AML-193 (cell line): ENCODE results near the gene HESX1.

Source experiments
- DNase-seq, 2 experiments: peaks; one replicate each; lab custom pipeline; 2025; lab: John Stamatoyannopoulos, UW

HESX1 gene

GRCh38 chr3:57168151-57168550 is 31.6 kb downstream of the HESX1 start:
- DNase-seq, result no peak

GRCh38 chr3:57166660-57167059 is 33.1 kb downstream of the HESX1 start:
- DNase-seq, result no peak

- DNase-seq, result no peak
These were observed 34.1 kb downstream of the HESX1 start for GRCh38 chr3:57165641-57166040.

- DNase-seq, result peak; percentile 25 to 30
These were observed 34.9 kb downstream of the HESX1 start, which contains the start of gene IL17RD for GRCh38 chr3:57164657-57165573. Gene IL17RD, minus strand, starts transcription at chr3:57165353. Its CDS starts 67 bp downstream, at chr3:57165286.

GRCh38 chr3:57164217-57164656 is 35.5 kb downstream of the HESX1 start:
- DNase-seq, result no peak

GRCh38 chr3:57163751-57164150 is 36.0 kb downstream of the HESX1 start:
- no peak for DNase-seq

- DNase-seq, result no peak
These were observed 37.9 kb downstream of the HESX1 start for GRCh38 chr3:57161915-57162314.

GRCh38 chr3:57160765-57161538 is 38.8 kb downstream of the HESX1 start:
- no peak for DNase-seq

- DNase-seq, result no peak
These were observed 39.6 kb downstream of the HESX1 start for GRCh38 chr3:57160076-57160764.

GRCh38 chr3:57158813-57159738 is 40.7 kb downstream of the HESX1 start:
- DNase-seq, result peak; percentile 60 to 63

- DNase-seq, result no peak
These were observed 41.5 kb downstream of the HESX1 start for GRCh38 chr3:57158325-57158724.

GRCh38 chr3:57157545-57157944 is 42.2 kb downstream of the HESX1 start:
- DNase-seq, result no peak

GRCh38 chr3:57155310-57155643 is 44.5 kb downstream of the HESX1 start:
- no peak for DNase-seq

- DNase-seq, result no peak
These were observed 45.1 kb downstream of the HESX1 start for GRCh38 chr3:57154470-57155309.

- no peak for DNase-seq
These were observed 47.3 kb downstream of the HESX1 start for GRCh38 chr3:57152151-57153143.

- no peak for DNase-seq
These were observed 48.0 kb downstream of the HESX1 start for GRCh38 chr3:57151749-57152148.

- DNase-seq, result no peak
These were observed 48.7 kb downstream of the HESX1 start for GRCh38 chr3:57151021-57151449.

- no peak for DNase-seq
These were observed 49.6 kb downstream of the HESX1 start for GRCh38 chr3:57150113-57150581.
